C1 segment of cervical spinal cord (tissue), 14 donors: ENCODE results near the gene GRM8.

Experiments used
- DNase-seq, 14 donors: peaks; one replicate each; lab custom pipeline; 2025; lab: John Stamatoyannopoulos, UW

The GRM8 gene

GRCh38 chr7:127252778-127253280, at the start of gene GRM8:
GRM8 (minus strand) TSS chr7:127252941.
- DNase-seq: peak in 6 of 14 donors; percentile 12 to 58 (median 42)

- no peak for DNase-seq
Measured at GRCh38 chr7:127290801-127291361, 38.1 kb upstream of the GRM8 start.

- DNase-seq: no peak
Measured at GRCh38 chr7:127290116-127290655, 37.4 kb upstream of the GRM8 start.

GRCh38 chr7:127287133-127287532, 34.4 kb upstream of the GRM8 start:
- DNase-seq: no peak

- no peak for DNase-seq
Measured at GRCh38 chr7:127270093-127270492, 17.4 kb upstream of the GRM8 start.

- DNase-seq: no peak
Measured at GRCh38 chr7:127266047-127266446, 13.3 kb upstream of the GRM8 start.

- no peak for DNase-seq
Measured at GRCh38 chr7:127264219-127264618, 11.5 kb upstream of the GRM8 start.

GRCh38 chr7:127258111-127258510, 5.4 kb upstream of the GRM8 start:
- DNase-seq: no peak

- DNase-seq: no peak
Measured at GRCh38 chr7:127257086-127257485, 4.3 kb upstream of the GRM8 start.

- DNase-seq: no peak
Measured at GRCh38 chr7:127256041-127256725, 3.4 kb upstream of the GRM8 start.

GRCh38 chr7:127254163-127254684, 1.5 kb upstream of the GRM8 start:
- no peak for DNase-seq

GRCh38 chr7:127253281-127254162, 781 bp upstream of the GRM8 start:
- DNase-seq: peak in 11 of 14 donors; percentile 20 to 79 (median 49)

GRCh38 chr7:127252377-127252713, 396 bp downstream of the GRM8 start:
- no peak for DNase-seq

GRCh38 chr7:127251465-127252376, 1.0 kb downstream of the GRM8 start:
- peak in 1 of 14 donors; percentile 11 for DNase-seq

- DNase-seq: peak in 3 of 14 donors; percentile 11 to 16 (median 15)
Measured at GRCh38 chr7:127251036-127251464, 1.7 kb downstream of the GRM8 start.

- no peak for DNase-seq
Measured at GRCh38 chr7:127250312-127251035, 2.3 kb downstream of the GRM8 start.

- no peak for DNase-seq
Measured at GRCh38 chr7:127245607-127246006, 7.1 kb downstream of the GRM8 start.

- no peak for DNase-seq
Measured at GRCh38 chr7:127245002-127245401, 7.7 kb downstream of the GRM8 start.

GRCh38 chr7:127239814-127240213, 12.9 kb downstream of the GRM8 start:
- DNase-seq: no peak

GRCh38 chr7:127233630-127234029, 19.1 kb downstream of the GRM8 start:
- DNase-seq: no peak
